ENCODE measurements around the gene EEF1A2. TPM values are rescaled to one million over a fixed set of nuclear protein-coding genes. Genes with fewer than 3 reads are reported as not detected.

The EEF1A2 gene
- total RNA-seq, 2 experiments from 2014 or later = 0.12 to 0.17 TPM

DNA sequence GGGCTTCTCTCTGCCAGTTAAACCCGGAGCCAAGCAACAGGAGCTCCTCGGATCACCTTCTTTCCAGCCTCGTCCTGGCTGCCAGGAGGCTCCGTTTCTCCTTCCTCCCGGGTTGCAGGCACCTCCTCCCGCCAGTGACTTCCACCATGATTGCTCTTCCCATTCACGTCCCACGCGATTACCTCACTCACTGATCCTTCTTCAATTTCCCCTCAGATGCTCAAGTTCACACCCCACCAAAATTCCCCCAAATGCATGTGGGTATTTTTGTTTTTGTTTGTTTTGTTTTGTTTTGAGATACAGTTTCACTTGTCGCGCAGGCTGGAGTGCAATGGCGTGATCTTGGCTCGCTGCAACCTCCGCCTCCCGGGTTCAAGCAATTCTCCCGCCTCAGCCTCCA lies 51.6 kb downstream of the EEF1A2 start:
- CTCF ChIA-PET = interaction anchor here (0.5 kb wide), 1 partner anchor 85 kb away, joined by 3 read pairs; no protein-coding TSS in a partner anchor
- POLR2A ChIA-PET = no interaction called here
- Mint-ChIP-seq H3K36me3 (ENCODE audit: low read depth) (no peaks in the 10 kb centered on the region), H3K4me1 (peaks cover under 1% of the 10 kb centered on the region), H3K27ac (no peak overlapping the region), H3K9me3 (peaks cover 4% of the 10 kb centered on the region), H3K4me3 (no peak overlapping the region), H3K27me3 (peaks cover under 1% of the 10 kb centered on the region)
- no peak for DNase-seq

DNA sequence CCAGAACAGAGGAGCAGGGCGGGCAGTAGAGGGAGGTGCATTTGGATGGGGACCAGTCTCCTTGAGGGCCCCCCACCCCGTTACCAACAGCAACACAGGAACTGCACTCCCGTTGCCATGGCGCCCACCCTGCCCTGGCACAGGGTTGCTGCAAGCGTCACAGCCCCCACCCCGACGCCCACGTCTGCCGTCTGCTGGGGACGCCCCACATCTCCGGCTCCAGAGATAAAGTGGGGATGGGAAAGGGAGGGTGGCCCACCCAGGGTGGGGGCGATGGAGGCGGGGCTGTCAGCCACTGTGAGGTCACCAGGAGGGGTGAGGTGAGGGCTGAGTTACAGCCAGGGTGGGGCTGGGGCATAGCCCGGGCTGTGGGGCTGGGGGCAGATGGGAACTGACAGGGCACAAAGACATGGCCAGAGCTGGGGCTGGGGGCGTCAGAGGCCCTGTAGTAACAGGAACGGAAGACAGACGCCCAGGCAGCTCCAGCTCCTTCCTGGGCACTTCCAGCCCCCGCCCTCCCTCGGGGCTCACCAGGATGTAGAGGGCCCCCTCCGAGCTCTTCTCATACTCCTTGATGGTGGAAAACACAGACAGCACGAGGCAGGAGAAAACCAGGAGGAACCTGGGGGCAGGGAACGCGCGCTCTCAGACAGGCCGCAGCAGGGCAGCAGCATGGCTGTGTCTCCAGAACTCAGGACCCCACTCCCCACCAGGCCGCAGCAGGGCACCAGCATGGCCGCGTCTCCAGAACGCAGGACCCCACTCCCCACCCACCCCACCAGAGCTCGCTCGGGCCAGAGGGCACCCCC lies 52.5 kb downstream of the EEF1A2 start:
- no peak overlapping the region for H3K27ac Mint-ChIP-seq

DNA sequence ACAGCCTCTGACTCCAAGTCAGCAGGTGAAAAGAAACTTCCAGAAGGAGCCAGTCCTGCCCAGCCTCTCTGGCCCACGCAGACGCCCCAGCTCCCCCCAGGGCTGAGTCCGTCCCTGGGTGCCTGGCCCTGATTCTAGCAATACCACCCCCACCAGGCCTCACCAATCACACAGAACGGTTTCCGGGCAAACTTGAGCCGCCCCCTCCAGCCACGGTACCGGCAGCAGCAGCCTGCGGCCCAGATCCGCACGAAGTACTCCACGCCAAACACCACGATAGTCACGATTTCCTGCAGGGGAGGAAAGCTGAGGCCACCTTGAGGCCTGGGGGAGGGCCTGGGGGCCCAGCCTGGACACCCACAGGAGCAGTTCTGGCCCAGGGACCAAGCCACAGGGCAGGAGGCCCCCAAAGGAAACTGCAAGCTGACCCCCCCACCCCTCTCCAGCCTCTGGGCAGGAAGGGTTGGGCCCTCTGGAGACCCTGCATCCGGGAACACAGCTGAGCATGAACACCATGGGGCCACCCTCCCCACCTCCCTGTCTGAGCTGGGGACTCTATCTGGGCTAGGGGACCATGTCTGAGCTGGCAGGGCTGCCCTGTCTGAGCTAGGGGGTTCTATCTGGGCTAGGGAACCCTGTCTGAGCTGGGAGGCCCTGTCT lies 53.7 kb downstream of the EEF1A2 start:
- Mint-ChIP-seq H3K36me3 (ENCODE audit: low read depth) (no peaks in the 10 kb centered on the region), H3K27me3 (peaks cover 2% of the 10 kb centered on the region), H3K4me1 (peaks cover 14% of the 10 kb centered on the region), H3K9me3 (peaks cover 4% of the 10 kb centered on the region), H3K27ac (no peak overlapping the region), H3K4me3 (no peak overlapping the region)
- DNase-seq = no peak
- CTCF ChIA-PET = no interaction called here
- POLR2A ChIA-PET = interaction anchor here (0.6 kb wide), 1 partner anchor 32 kb away, joined by 13 read pairs; no protein-coding TSS in a partner anchor

More for the DNA sequence above, 52.5 kb downstream of the EEF1A2 start:
- no peaks in the 10 kb centered on the region for H3K27me3 Mint-ChIP-seq
- H3K4me3 Mint-ChIP-seq = no peak overlapping the region
- CTCF ChIA-PET = no interaction called here
- peaks cover 9% of the 10 kb centered on the region for H3K4me1 Mint-ChIP-seq
- DNase-seq = no peak
- H3K9me3 Mint-ChIP-seq = peaks cover 4% of the 10 kb centered on the region
- no peaks in the 10 kb centered on the region for H3K36me3 Mint-ChIP-seq (ENCODE audit: low read depth)
- POLR2A ChIA-PET = interaction anchor here (0.6 kb wide), 1 partner anchor 31 kb away, joined by 13 read pairs; no protein-coding TSS in a partner anchor

DNA sequence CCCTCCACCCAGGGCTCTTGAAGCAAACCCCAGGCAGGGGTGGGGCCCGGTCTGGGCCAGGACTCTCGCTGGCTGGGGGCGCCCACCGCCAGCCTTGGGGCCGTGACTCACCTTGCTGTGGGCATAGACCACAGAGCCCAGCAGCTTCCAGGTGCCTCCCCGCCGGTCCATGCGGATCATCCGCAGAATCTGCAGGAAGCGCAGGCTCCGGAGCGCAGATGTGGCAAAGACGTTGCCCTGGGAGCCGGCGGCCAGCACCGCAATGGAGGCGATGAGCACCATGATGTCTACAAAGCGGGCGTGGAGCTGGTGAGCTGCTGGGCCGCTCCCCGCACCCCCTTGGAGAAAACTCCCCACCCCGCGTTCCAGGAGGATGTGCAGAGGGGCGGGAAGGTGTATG lies 54.3 kb downstream of the EEF1A2 start:
- Mint-ChIP-seq H3K27me3 (peaks cover 2% of the 10 kb centered on the region), H3K9me3 (peaks cover 4% of the 10 kb centered on the region), H3K4me1 (peaks cover 14% of the 10 kb centered on the region), H3K27ac (no peak overlapping the region), H3K36me3 (ENCODE audit: low read depth) (no peaks in the 10 kb centered on the region), H3K4me3 (no peak overlapping the region)
- DNase-seq = no peak
- POLR2A ChIA-PET = no interaction called here
- CTCF ChIA-PET = no interaction called here

- no peak for DNase-seq
- peaks cover 2% of the 10 kb centered on the region for H3K27me3 Mint-ChIP-seq
- peaks cover 4% of the 10 kb centered on the region for H3K9me3 Mint-ChIP-seq
- no peaks in the 10 kb centered on the region for H3K36me3 Mint-ChIP-seq (ENCODE audit: low read depth)
- H3K4me3 Mint-ChIP-seq = no peak overlapping the region
- ChIA-PET CTCF (no interaction called here), POLR2A (no interaction called here)
- H3K4me1 Mint-ChIP-seq = peaks cover 14% of the 10 kb centered on the region
- no peak overlapping the region for H3K27ac Mint-ChIP-seq
Observed at GRCh38 chr20:63443606-63444395, 55.1 kb downstream of the EEF1A2 start.

GRCh38 chr20:63442100-63442493 lies 56.8 kb downstream of the EEF1A2 start:
- no peak overlapping the region for H3K4me3 Mint-ChIP-seq
- no peak overlapping the region for H3K27ac Mint-ChIP-seq
- POLR2A ChIA-PET = no interaction called here
- peaks cover 4% of the 10 kb centered on the region for H3K9me3 Mint-ChIP-seq
- CTCF ChIA-PET = interaction anchor here (0.5 to 1.4 kb wide), 4 partner anchors 10 to 708 kb away, joined by 3 read pairs; no protein-coding TSS in a partner anchor
- DNase-seq = peak; percentile 53
- H3K27me3 Mint-ChIP-seq = peaks cover 3% of the 10 kb centered on the region
- H3K4me1 Mint-ChIP-seq = peaks cover 14% of the 10 kb centered on the region
- H3K36me3 Mint-ChIP-seq (ENCODE audit: low read depth) = no peaks in the 10 kb centered on the region

DNA sequence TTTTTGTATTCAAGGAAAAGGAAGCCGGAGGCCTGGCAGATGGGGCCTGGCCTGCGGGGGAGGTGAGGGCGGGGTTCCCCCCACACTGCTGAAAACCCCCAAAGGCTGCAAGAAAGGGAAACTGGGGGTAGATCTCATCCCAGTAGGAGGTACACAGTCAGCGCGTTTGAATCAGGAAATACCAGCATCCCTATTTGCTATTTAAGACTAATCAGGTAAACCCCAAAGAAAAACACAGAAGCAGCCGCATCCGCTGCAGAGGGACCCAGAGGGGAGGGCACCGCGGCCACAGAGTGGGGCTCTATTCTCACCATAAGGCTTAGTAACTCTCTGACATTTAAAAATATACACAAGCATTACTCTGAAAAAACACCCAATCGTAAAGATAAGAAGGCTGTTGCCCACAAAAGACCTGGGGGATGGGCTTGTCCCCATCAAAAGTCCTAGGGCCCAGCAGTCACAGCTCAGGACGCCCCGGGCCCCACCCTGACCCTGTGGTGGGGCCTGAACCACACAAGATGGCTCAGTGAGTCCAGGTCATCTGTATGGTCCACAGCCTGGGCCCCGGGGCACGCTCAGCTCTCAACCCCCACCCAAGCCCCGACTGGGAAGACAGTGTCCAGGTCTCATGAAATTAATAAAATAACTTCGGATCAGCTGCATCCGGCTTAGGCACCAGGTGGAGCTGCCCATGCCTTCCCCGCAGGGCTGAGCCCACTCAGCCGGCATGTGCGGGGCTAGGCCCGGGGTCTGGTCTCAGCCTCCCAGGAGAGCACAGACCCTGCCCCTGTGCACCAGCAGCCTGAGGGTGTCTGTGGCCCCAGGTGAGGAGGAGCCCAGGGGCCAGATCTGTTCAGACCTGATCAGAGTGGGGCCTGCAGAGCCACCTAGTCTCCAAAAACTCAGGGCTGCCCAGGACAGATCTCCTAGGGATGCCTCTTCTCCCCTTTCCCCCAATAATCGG lies 57.5 kb downstream of the EEF1A2 start:
- H3K4me1 Mint-ChIP-seq = peaks cover 14% of the 10 kb centered on the region
- H3K9me3 Mint-ChIP-seq = peaks cover 4% of the 10 kb centered on the region
- peak; percentile 22 for DNase-seq
- ChIA-PET CTCF (interaction anchor here (0.5 to 1.4 kb wide), 6 partner anchors 11 to 707 kb away, joined by 3 read pairs; no protein-coding TSS in a partner anchor), POLR2A (no interaction called here)
- peaks cover 5% of the 10 kb centered on the region for H3K27me3 Mint-ChIP-seq
- H3K36me3 Mint-ChIP-seq (ENCODE audit: low read depth) = no peaks in the 10 kb centered on the region
- peak overlapping the region; percentile 74 for H3K27ac Mint-ChIP-seq
- no peak overlapping the region for H3K4me3 Mint-ChIP-seq

DNA sequence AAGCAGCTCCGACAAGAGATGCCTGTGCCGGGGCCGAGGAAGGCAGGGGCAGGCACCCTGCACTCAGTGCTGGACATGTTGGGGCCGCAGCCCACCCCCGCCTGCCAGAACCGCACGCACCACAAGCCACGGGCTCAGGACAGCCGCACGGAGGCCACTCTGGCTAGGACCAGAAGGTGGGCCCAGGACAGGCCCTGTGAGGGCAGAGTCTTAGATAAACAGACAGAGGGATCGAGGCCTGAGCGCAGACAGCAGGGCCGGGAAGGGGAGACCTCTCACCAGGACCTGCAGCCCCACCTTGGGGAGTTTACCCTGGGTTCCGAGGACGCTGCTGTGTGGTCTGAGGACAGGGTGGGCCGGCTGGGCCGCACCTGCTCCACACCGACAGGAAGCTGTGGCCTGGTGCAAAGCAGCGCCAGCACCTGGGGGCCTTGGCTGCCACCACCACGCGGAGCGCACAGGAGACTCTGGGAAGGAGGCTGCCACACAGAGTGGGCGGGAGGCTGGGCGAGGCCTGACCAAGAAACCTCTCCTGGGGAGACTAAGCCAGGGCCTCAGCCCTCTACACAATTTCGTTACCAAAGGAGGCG lies 58.4 kb downstream of the EEF1A2 start:
- peaks cover 10% of the 10 kb centered on the region for H3K27me3 Mint-ChIP-seq
- ChIA-PET POLR2A (interaction anchor here (0.6 kb wide), 1 partner anchor 516 kb away, joined by 3 read pairs; the partner anchor contains the start of gene UCKL1), CTCF (interaction anchor here (0.5 kb wide), 1 partner anchor 86 kb away, joined by 3 read pairs; no protein-coding TSS in a partner anchor)
- no peak overlapping the region for H3K4me3 Mint-ChIP-seq
- no peaks in the 10 kb centered on the region for H3K36me3 Mint-ChIP-seq (ENCODE audit: low read depth)
- H3K9me3 Mint-ChIP-seq = peaks cover 4% of the 10 kb centered on the region
- H3K27ac Mint-ChIP-seq = no peak overlapping the region
- peaks cover 14% of the 10 kb centered on the region for H3K4me1 Mint-ChIP-seq
- no peak for DNase-seq

GRCh38 chr20:63439866-63440265 lies 59.0 kb downstream of the EEF1A2 start:
- no peaks in the 10 kb centered on the region for H3K36me3 Mint-ChIP-seq (ENCODE audit: low read depth)
- no peak for DNase-seq
- POLR2A ChIA-PET = interaction anchor here (0.6 kb wide), 1 partner anchor 516 kb away, joined by 3 read pairs; the partner anchor contains the start of gene UCKL1
- H3K27ac Mint-ChIP-seq = no peak overlapping the region
- peaks cover 4% of the 10 kb centered on the region for H3K9me3 Mint-ChIP-seq
- CTCF ChIA-PET = no interaction called here
- H3K4me1 Mint-ChIP-seq = peaks cover 17% of the 10 kb centered on the region
- H3K4me3 Mint-ChIP-seq = no peak overlapping the region
- H3K27me3 Mint-ChIP-seq = peaks cover 10% of the 10 kb centered on the region

DNA sequence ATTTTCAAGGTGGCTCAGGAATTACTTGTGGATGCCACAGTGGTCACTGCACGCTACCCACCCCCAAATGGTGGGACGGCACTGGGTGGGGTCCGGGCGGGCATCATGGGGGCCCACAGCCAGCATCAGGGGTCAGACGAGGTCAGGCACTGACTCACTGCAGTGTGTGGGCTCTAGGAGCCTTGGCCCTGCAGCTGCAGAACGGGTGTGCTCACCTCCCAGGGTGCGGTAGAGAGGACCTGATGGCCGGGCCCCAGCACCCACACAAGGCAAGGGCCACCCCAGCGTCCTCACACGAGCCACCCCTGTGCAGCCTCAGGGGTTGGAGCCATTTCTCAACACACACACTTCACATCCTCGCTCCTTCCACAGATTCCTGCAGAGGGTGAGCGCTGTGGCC lies 60.8 kb downstream of the EEF1A2 start:
- ChIA-PET POLR2A (no interaction called here), CTCF (no interaction called here)
- H3K27me3 Mint-ChIP-seq = peaks cover 10% of the 10 kb centered on the region
- peaks cover 3% of the 10 kb centered on the region for H3K9me3 Mint-ChIP-seq
- H3K4me3 Mint-ChIP-seq = no peak overlapping the region
- no peak for DNase-seq
- H3K27ac Mint-ChIP-seq = no peak overlapping the region
- peaks cover 28% of the 10 kb centered on the region for H3K4me1 Mint-ChIP-seq
- no peaks in the 10 kb centered on the region for H3K36me3 Mint-ChIP-seq (ENCODE audit: low read depth)
